H1 (cell line): ENCODE results near the gene KDM6B. TPM values are rescaled to one million over a fixed set of nuclear protein-coding genes. Genes with fewer than 3 reads are reported as not detected.
A peak's percentile ranks its signal among the peaks of the same experiment; 100 is the strongest.

Source experiments
- BACH1 ChIP-seq: IDR thresholded peaks from 2 replicates; pipeline ENCODE4 v1.6.1; 2012; ENCODE audit warnings: low read length, improper control_type of control experiment
- CBX5 ChIP-seq: fragments of 300-800, 300-1000 bp; sonication (generic); IDR thresholded peaks from 2 replicates; pipeline ENCODE4 v1.7.1; 2016; ENCODE audit warnings: antibody characterized with exemption, low read length, low read depth
- CBX8 ChIP-seq: fragments of 300-800, 300-1000 bp; sonication (generic); IDR thresholded peaks from 2 replicates; pipeline ENCODE4 v1.7.1; 2016; ENCODE audit warnings: low read depth, low read length, borderline replicate concordance
- CHD1 ChIP-seq: IDR thresholded peaks from 2 replicates; pipeline ENCODE4 v1.6.1; 2012; ENCODE audit warnings: low read depth, low read length, improper control_type of control experiment
- CHD2 ChIP-seq: IDR thresholded peaks from 2 replicates; pipeline ENCODE4 v1.6.1; 2012; ENCODE audit warnings: low read length, improper control_type of control experiment
- EZH2 ChIP-seq: fragments of 200-600 bp; sonication (generic); IDR thresholded peaks from 2 replicates; pipeline ENCODE4 v1.7.1; 2012; ENCODE audit warnings: low read depth, mild to moderate bottlenecking, moderate library complexity, low read length, inconsistent platforms; ENCODE audit not compliant: severe bottlenecking
- FOSL1 ChIP-seq: IDR thresholded peaks from 2 replicates; pipeline ENCODE4 v1.6.1; 2011; ENCODE audit warnings: mild to moderate bottlenecking, low read depth, low read length, moderate library complexity; ENCODE audit not compliant: insufficient read depth
- HDAC2 ChIP-seq, 2 experiments: fragments of 300-600 bp in 1 of 2; sonication (generic) in 1 of 2; IDR thresholded peaks; 2 replicates each; pipeline ENCODE4 v1.6.1; 2011 to 2012; ENCODE audit warnings: low read depth in 2 of 2, low read length in 2 of 2, mild to moderate bottlenecking in 2 of 2, moderate library complexity in 2 of 2, borderline replicate concordance in 1 of 2, inconsistent platforms in 1 of 2
- JUN ChIP-seq: IDR thresholded peaks from 2 replicates; pipeline ENCODE4 v1.6.1; 2011; ENCODE audit warnings: low read depth, mild to moderate bottlenecking, improper control_type of control experiment, low read length
- JUND ChIP-seq: IDR thresholded peaks from 2 replicates; pipeline ENCODE4 v1.6.1; 2011; ENCODE audit warnings: mild to moderate bottlenecking, improper control_type of control experiment, low read length
- KDM1A ChIP-seq: fragments of 200-600, 300-600 bp; sonication (generic); IDR thresholded peaks from 2 replicates; pipeline ENCODE4 v1.7.1; 2016; ENCODE audit warnings: mild to moderate bottlenecking, low read length, borderline replicate concordance
- MAFK ChIP-seq: IDR thresholded peaks from 2 replicates; pipeline ENCODE4 v1.6.1; 2012; ENCODE audit warnings: low read depth, mild to moderate bottlenecking, improper control_type of control experiment, low read length
- POLR2A ChIP-seq, 2 experiments: IDR thresholded peaks; 1 replicate in 1 of 2; 2 replicates in 1 of 2; pipeline ENCODE4 v1.6.1; 2011; ENCODE audit warnings: low read depth in 2 of 2, low read length in 2 of 2, mild to moderate bottlenecking in 2 of 2; ENCODE audit errors: control extremely low read depth in 1 of 2
- POU5F1 ChIP-seq: IDR thresholded peaks from 2 replicates; pipeline ENCODE4 v1.6.1; 2011; ENCODE audit warnings: low read depth, mild to moderate bottlenecking, low read length, moderate library complexity
- RAD21 ChIP-seq, 2 experiments: IDR thresholded peaks in 1 of 2; conservative IDR thresholded peaks in 1 of 2; 2 replicates each; pipeline ENCODE4 v1.6.1; 2011; ENCODE audit warnings: low read depth in 2 of 2, low read length in 2 of 2, improper control_type of control experiment in 1 of 2, inconsistent platforms in 1 of 2, mild to moderate bottlenecking in 1 of 2, moderate library complexity in 1 of 2
- RBBP5 ChIP-seq: IDR thresholded peaks from 2 replicates; pipeline ENCODE4 v1.7.1; 2012; ENCODE audit warnings: low read depth, mild to moderate bottlenecking, inconsistent platforms, low read length, moderate library complexity, borderline replicate concordance
- SIRT6 ChIP-seq: IDR thresholded peaks from one replicate; pipeline ENCODE4 v1.7.1; 2012; ENCODE audit warnings: low read length, inconsistent platforms
- SIX5 ChIP-seq: IDR thresholded peaks from 2 replicates; pipeline ENCODE4 v1.6.1; 2011; ENCODE audit warnings: mild to moderate bottlenecking, low read depth, low read length
- SP4 ChIP-seq: IDR thresholded peaks from 2 replicates; pipeline ENCODE4 v1.6.1; 2012; ENCODE audit warnings: low read length, inconsistent platforms
- SRF ChIP-seq: IDR thresholded peaks from 2 replicates; pipeline ENCODE4 v1.6.1; 2011; ENCODE audit warnings: mild to moderate bottlenecking, low read depth, low read length, moderate library complexity
- TBP ChIP-seq: IDR thresholded peaks from 2 replicates; pipeline ENCODE4 v1.6.1; 2011; ENCODE audit warnings: low read depth, low read length, improper control_type of control experiment
- polyA plus RNA-seq, 7 experiments: library from polyadenylated mRNA; depleted of rRNA in 3 of 7; stranded (reverse) in 5 of 7; unstranded in 2 of 7; fragments of >200 nt in 5 of 7; fragments of 200-250 nt in 2 of 7; gene quantifications; 1 replicate in 5 of 7; 2 replicates in 1 of 7; 4 replicates in 1 of 7; pipeline versions ENCODE4 v1.2.1 to v1.2.3, GENCODE V29; 2011 to 2013; ENCODE audit warnings: missing spikeins in 2 of 7, mixed read lengths in 2 of 7
- total RNA-seq: library from RNA; stranded (reverse); fragmentation: NEBNext Ultra II Directional; extraction: Animal tissue kit (Norgen Biotek cat#: 25700); gene quantifications from 2 replicates; pipeline ENCODE4 v1.2.1, GENCODE V29; 2021
- TF ChIP-seq, protein P1 (sequence below): IDR thresholded peaks from 2 replicates; pipeline ENCODE4 v1.6.1; 2011; ENCODE audit warnings: low read depth, mild to moderate bottlenecking, low read length; ENCODE audit not compliant: insufficient read depth
- TF ChIP-seq, protein P2 (sequence below): IDR thresholded peaks from 2 replicates; pipeline ENCODE4 v1.6.1; 2012; ENCODE audit warnings: inconsistent platforms

Gene KDM6B
- total and polyA plus RNA-seq, 2 of the 8 experiments (the other 6 are each of a cell fraction or from before 2014, with no cell fraction given) = 0.48 to 3.7 TPM

DNA sequence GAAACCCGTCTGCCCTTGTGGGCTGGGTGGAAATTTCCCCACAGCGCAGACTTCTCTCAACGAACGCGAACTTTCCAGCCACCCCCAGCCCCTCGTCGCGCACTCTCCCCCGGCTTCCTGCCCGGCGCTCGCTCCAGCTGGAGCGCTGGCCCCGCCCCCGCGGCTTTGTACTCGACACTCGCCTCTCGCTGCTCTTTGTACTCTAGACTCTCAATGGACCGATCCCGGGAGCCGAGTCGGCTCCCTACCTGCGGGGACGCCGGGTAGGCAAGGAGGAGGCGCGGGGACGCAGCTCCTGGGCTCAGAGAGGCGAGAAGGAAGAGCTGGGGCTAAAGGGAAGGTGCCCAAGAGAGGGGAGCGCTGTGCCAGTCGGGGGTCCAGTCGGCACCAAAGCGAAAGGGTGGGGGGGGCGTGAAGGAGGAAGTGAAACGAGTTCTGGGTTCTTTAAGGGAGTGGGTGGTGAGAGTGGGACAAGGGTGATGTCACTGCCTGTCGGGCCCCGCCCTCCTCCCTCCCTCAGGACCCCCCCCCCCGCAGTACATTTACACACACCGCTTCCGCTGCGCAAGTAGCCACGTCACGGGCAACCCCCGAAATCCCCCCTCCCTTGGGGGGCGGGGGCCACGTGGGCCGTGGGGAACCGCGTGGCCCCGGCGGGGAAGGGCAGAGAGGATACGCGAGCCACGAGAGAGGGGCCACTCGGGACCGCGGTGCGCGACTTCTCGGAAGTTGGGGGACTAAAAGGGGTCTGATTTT, 9.7 kb downstream of the KDM6B start (continued):
- TF ChIP-seq, protein P1, sequence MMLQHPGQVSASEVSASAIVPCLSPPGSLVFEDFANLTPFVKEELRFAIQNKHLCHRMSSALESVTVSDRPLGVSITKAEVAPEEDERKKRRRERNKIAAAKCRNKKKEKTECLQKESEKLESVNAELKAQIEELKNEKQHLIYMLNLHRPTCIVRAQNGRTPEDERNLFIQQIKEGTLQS = no peak
- TF ChIP-seq CHD1 = no peak
- TF ChIP-seq CHD2 = no peak
- no peak for TF ChIP-seq POU5F1
- TF ChIP-seq FOSL1 = no peak
- TF ChIP-seq JUN = no peak
- TF ChIP-seq JUND = no peak
- TF ChIP-seq SIX5 = no peak
- peak in 1 of 2 experiments; percentile 42; a peak in 1 of 4 replicates for TF ChIP-seq HDAC2 (IDR thresholded peaks at IDR 0.05; ENCODE audit: borderline replicate concordance in 1 of 2, low read depth in 2 of 2, low read length in 2 of 2)
- TF ChIP-seq RBBP5 = no peak
- peak; percentile 27; the same call in 1 of the 2 replicates for TF ChIP-seq SP4
- no peak for TF ChIP-seq RAD21 (IDR thresholded peaks at IDR 0.05 in 1 of 2, conservative IDR thresholded peaks at IDR 0.05 in 1 of 2; ENCODE audit: low read depth in 2 of 2, low read length in 2 of 2)
- no peak; a peak in 1 of 3 replicates for TF ChIP-seq POLR2A (IDR thresholded peaks at IDR 0.05; ENCODE audit: control extremely low read depth in 1 of 2, low read depth in 2 of 2, low read length in 2 of 2)
- peak; percentile 15 for TF ChIP-seq EZH2
- TF ChIP-seq, protein P2, sequence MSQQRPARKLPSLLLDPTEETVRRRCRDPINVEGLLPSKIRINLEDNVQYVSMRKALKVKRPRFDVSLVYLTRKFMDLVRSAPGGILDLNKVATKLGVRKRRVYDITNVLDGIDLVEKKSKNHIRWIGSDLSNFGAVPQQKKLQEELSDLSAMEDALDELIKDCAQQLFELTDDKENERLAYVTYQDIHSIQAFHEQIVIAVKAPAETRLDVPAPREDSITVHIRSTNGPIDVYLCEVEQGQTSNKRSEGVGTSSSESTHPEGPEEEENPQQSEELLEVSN = no peak
- TF ChIP-seq CBX8 = no peak
- peak; percentile 64; the same call in 1 of the 2 replicates for TF ChIP-seq BACH1
- no peak for TF ChIP-seq MAFK
- TF ChIP-seq KDM1A = no peak
- TF ChIP-seq CBX5 = no peak
- TF ChIP-seq SIRT6 = no peak
- TF ChIP-seq TBP = no peak
- no peak for TF ChIP-seq SRF
